WTC11 (cell line): ENCODE data around the gene CHRNA4. TPM values are rescaled to one million over a fixed set of nuclear protein-coding genes. Genes with fewer than 3 reads are reported as not detected.

Experiments
- ATAC-seq: fragments of 200-7000 bp; cut with Tn5 transposase; 2 replicates; pipeline ENCODE4 v1.10.0; 2021; ENCODE audit warnings: mild to moderate bottlenecking, moderate library complexity
- CTCF ChIA-PET: fragments of 300-600 bp; sonication (Branson Sonifier 250); formaldehyde crosslinking; loops from one replicate; lab custom pipeline; 2021; ENCODE audit warnings: antibody characterized with exemption; lab: Charles Lee
- POLR2A ChIA-PET: fragments of 350-600 bp; sonication (Branson Sonifier 250); formaldehyde crosslinking; loops from one replicate; lab custom pipeline; 2021; ENCODE audit warnings: antibody characterized with exemption; lab: Charles Lee
- DNase-seq: peaks from one replicate; pipeline ENCODE4 v3.0.0; 2021; ENCODE audit warnings: low spot score
- H3K27ac Mint-ChIP-seq: 2 replicates; pipeline ENCODE4 v1.8.0; 2021; ENCODE audit warnings: mixed read lengths
- H3K27me3 Mint-ChIP-seq: 2 replicates; pipeline ENCODE4 v1.8.0; 2021; ENCODE audit warnings: low read depth, mild to moderate bottlenecking, moderate library complexity, mixed read lengths
- H3K36me3 Mint-ChIP-seq: 2 replicates; pipeline ENCODE4 v1.8.0; 2021; ENCODE audit warnings: mixed read lengths
- H3K4me1 Mint-ChIP-seq: 2 replicates; pipeline ENCODE4 v1.8.0; 2022; ENCODE audit warnings: mixed read lengths
- H3K4me3 Mint-ChIP-seq: 2 replicates; pipeline ENCODE4 v1.8.0; 2021; ENCODE audit warnings: mild to moderate bottlenecking, moderate library complexity, mixed read lengths
- H3K9me3 Mint-ChIP-seq: 2 replicates; pipeline ENCODE4 v1.8.0; 2021; ENCODE audit warnings: mixed read lengths
- ATF1 ChIP-seq: sonication (generic); formaldehyde crosslinking; IDR thresholded peaks from 2 replicates; pipeline ENCODE4 v1.8.1; 2023; ENCODE audit warnings: mild to moderate bottlenecking, moderate library complexity, missing genetic modification reagents
- ATF6 ChIP-seq: sonication (generic); formaldehyde crosslinking; IDR thresholded peaks from 2 replicates; pipeline ENCODE4 v1.8.1; 2023; ENCODE audit warnings: mild to moderate bottlenecking, missing genetic modification reagents
- CREM ChIP-seq: sonication (generic); formaldehyde crosslinking; IDR thresholded peaks from 2 replicates; pipeline ENCODE4 v1.8.1; 2022; ENCODE audit warnings: mild to moderate bottlenecking, missing genetic modification reagents, moderate library complexity
- ETV6 ChIP-seq: sonication (generic); formaldehyde crosslinking; IDR thresholded peaks from 2 replicates; pipeline ENCODE4 v1.8.1; 2022; ENCODE audit warnings: mild to moderate bottlenecking, missing genetic modification reagents
- NR1H2 ChIP-seq: sonication (generic); formaldehyde crosslinking; IDR thresholded peaks from 2 replicates; pipeline ENCODE4 v1.9.0; 2021; ENCODE audit warnings: mild to moderate bottlenecking, moderate library complexity, missing genetic modification reagents
- NR2C2 ChIP-seq: sonication (generic); formaldehyde crosslinking; IDR thresholded peaks from 2 replicates; pipeline ENCODE4 v1.8.0; 2022; ENCODE audit warnings: mild to moderate bottlenecking, missing genetic modification reagents
- PRRX2 ChIP-seq: fragments of 250-450 bp; sonication (Bioruptor Pico); IDR thresholded peaks from 2 replicates; pipeline ENCODE4 v1.8.0; 2021; ENCODE audit warnings: mild to moderate bottlenecking
- RELA ChIP-seq: sonication (generic); formaldehyde crosslinking; IDR thresholded peaks from 2 replicates; pipeline ENCODE4 v1.8.1; 2022; ENCODE audit warnings: missing genetic modification reagents, mild to moderate bottlenecking, borderline replicate concordance
- TEAD4 ChIP-seq: sonication (generic); formaldehyde crosslinking; IDR thresholded peaks from 2 replicates; pipeline ENCODE4 v1.8.0; 2022; ENCODE audit warnings: mild to moderate bottlenecking, missing genetic modification reagents
- ZBTB43 ChIP-seq: sonication (generic); formaldehyde crosslinking; IDR thresholded peaks from 2 replicates; pipeline ENCODE4 v1.8.1; 2023; ENCODE audit warnings: mild to moderate bottlenecking, missing genetic modification reagents
- ZNF232 ChIP-seq: sonication (generic); formaldehyde crosslinking; IDR thresholded peaks from 2 replicates; pipeline ENCODE4 v1.8.0; 2022; ENCODE audit warnings: mild to moderate bottlenecking, missing genetic modification reagents
- ZNF512 ChIP-seq: sonication (generic); formaldehyde crosslinking; IDR thresholded peaks from 2 replicates; pipeline ENCODE4 v1.8.1; 2022; ENCODE audit warnings: missing genetic modification reagents, borderline replicate concordance
- ZNF532 ChIP-seq: fragments of 250-450 bp; sonication (Bioruptor Pico); IDR thresholded peaks from 2 replicates; pipeline ENCODE4 v1.9.0; 2021; ENCODE audit warnings: mild to moderate bottlenecking, borderline replicate concordance
- ZNF671 ChIP-seq: fragments of 250-450 bp; sonication (Bioruptor Pico); IDR thresholded peaks from 2 replicates; pipeline ENCODE4 v1.8.0; 2021; ENCODE audit warnings: mild to moderate bottlenecking
- total RNA-seq: library from RNA; stranded (reverse); gene quantifications from 3 replicates; pipeline ENCODE4 v1.2.3, GENCODE V29; 2021
- TF ChIP-seq, protein P1 (sequence below): fragments of 250-450 bp; sonication (Bioruptor Pico); IDR thresholded peaks from 2 replicates; pipeline ENCODE4 v1.9.0; 2021; ENCODE audit warnings: mild to moderate bottlenecking
- TF ChIP-seq, protein P2 (sequence below): sonication (generic); formaldehyde crosslinking; IDR thresholded peaks from 2 replicates; pipeline ENCODE4 v1.8.0; 2022; ENCODE audit warnings: missing genetic modification reagents
- TF ChIP-seq, protein P3 (sequence below): sonication (generic); formaldehyde crosslinking; IDR thresholded peaks from 2 replicates; pipeline ENCODE4 v1.8.1; 2023; ENCODE audit warnings: mild to moderate bottlenecking, missing genetic modification reagents, borderline replicate concordance

CHRNA4 gene
- total RNA-seq, 1 experiment from 2014 or later = 2.5 TPM

GRCh38 chr20:63406011-63406410 is 44.9 kb upstream of the CHRNA4 start (continued):
- TF ChIP-seq, protein P1, sequence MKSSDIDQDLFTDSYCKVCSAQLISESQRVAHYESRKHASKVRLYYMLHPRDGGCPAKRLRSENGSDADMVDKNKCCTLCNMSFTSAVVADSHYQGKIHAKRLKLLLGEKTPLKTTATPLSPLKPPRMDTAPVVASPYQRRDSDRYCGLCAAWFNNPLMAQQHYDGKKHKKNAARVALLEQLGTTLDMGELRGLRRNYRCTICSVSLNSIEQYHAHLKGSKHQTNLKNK (CRISPR knock-in tag) = no peak
- TF ChIP-seq, protein P2, sequence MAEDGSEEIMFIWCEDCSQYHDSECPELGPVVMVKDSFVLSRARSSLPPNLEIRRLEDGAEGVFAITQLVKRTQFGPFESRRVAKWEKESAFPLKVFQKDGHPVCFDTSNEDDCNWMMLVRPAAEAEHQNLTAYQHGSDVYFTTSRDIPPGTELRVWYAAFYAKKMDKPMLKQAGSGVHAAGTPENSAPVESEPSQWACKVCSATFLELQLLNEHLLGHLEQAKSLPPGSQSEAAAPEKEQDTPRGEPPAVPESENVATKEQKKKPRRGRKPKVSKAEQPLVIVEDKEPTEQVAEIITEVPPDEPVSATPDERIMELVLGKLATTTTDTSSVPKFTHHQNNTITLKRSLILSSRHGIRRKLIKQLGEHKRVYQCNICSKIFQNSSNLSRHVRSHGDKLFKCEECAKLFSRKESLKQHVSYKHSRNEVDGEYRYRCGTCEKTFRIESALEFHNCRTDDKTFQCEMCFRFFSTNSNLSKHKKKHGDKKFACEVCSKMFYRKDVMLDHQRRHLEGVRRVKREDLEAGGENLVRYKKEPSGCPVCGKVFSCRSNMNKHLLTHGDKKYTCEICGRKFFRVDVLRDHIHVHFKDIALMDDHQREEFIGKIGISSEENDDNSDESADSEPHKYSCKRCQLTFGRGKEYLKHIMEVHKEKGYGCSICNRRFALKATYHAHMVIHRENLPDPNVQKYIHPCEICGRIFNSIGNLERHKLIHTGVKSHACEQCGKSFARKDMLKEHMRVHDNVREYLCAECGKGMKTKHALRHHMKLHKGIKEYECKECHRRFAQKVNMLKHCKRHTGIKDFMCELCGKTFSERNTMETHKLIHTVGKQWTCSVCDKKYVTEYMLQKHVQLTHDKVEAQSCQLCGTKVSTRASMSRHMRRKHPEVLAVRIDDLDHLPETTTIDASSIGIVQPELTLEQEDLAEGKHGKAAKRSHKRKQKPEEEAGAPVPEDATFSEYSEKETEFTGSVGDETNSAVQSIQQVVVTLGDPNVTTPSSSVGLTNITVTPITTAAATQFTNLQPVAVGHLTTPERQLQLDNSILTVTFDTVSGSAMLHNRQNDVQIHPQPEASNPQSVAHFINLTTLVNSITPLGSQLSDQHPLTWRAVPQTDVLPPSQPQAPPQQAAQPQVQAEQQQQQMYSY (CRISPR knock-in tag) = no peak
- TF ChIP-seq PRRX2 (CRISPR knock-in tag) = no peak
- TF ChIP-seq NR2C2 (CRISPR knock-in tag) = no peak
- TF ChIP-seq ZNF532 (CRISPR knock-in tag) = no peak
- no peak for TF ChIP-seq RELA
- TF ChIP-seq ATF1 = no peak
- no peak for TF ChIP-seq ZNF232 (CRISPR knock-in tag)
- no peak for TF ChIP-seq ZNF671

GRCh38 chr20:63405102-63405730 is 44.1 kb upstream of the CHRNA4 start:
- POLR2A ChIA-PET = no interaction called here
- no peak for ATAC-seq
- Mint-ChIP-seq H3K36me3 (no peaks in the 10 kb centered on the region), H3K27ac (no peak overlapping the region)
- DNase-seq = no peak
- TF ChIP-seq ZNF512 (no peak), ZBTB43 (CRISPR knock-in tag) (no peak), NR1H2 (CRISPR knock-in tag) (no peak), TEAD4 (CRISPR knock-in tag) (no peak), CREM (no peak), ZNF232 (CRISPR knock-in tag) (no peak), ETV6 (CRISPR knock-in tag) (no peak), ATF6 (CRISPR knock-in tag) (no peak)
- TF ChIP-seq, protein P3, sequence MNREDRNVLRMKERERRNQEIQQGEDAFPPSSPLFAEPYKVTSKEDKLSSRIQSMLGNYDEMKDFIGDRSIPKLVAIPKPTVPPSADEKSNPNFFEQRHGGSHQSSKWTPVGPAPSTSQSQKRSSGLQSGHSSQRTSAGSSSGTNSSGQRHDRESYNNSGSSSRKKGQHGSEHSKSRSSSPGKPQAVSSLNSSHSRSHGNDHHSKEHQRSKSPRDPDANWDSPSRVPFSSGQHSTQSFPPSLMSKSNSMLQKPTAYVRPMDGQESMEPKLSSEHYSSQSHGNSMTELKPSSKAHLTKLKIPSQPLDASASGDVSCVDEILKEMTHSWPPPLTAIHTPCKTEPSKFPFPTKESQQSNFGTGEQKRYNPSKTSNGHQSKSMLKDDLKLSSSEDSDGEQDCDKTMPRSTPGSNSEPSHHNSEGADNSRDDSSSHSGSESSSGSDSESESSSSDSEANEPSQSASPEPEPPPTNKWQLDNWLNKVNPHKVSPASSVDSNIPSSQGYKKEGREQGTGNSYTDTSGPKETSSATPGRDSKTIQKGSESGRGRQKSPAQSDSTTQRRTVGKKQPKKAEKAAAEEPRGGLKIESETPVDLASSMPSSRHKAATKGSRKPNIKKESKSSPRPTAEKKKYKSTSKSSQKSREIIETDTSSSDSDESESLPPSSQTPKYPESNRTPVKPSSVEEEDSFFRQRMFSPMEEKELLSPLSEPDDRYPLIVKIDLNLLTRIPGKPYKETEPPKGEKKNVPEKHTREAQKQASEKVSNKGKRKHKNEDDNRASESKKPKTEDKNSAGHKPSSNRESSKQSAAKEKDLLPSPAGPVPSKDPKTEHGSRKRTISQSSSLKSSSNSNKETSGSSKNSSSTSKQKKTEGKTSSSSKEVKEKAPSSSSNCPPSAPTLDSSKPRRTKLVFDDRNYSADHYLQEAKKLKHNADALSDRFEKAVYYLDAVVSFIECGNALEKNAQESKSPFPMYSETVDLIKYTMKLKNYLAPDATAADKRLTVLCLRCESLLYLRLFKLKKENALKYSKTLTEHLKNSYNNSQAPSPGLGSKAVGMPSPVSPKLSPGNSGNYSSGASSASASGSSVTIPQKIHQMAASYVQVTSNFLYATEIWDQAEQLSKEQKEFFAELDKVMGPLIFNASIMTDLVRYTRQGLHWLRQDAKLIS (CRISPR knock-in tag) = no peak
- TF ChIP-seq, all 79 proteins: peak for 0
- peaks cover 12% of the 10 kb centered on the region for H3K4me1 Mint-ChIP-seq
- no peak overlapping the region for H3K4me3 Mint-ChIP-seq
- no peaks in the 10 kb centered on the region for H3K27me3 Mint-ChIP-seq
- no peaks in the 10 kb centered on the region for H3K9me3 Mint-ChIP-seq
- CTCF ChIA-PET = interaction anchor here (1.0 to 1.3 kb wide), 2 partner anchors 23 to 28 kb away, joined by 3 to 5 read pairs; no protein-coding TSS in a partner anchor
